ENCODE measurements around the gene MBD4. TPM values are rescaled to one million over a fixed set of nuclear protein-coding genes. Genes with fewer than 3 reads are reported as not detected.

The MBD4 gene
- polyA plus RNA-seq, 3 donors, result 25.6 to 31.5 (median 30.1) TPM

- Histone ChIP-seq H3K4me3 (replicated peaks in 1 of 3; ENCODE audit: low read depth in 2 of 3, low read length in 3 of 3) (no peak overlapping the region), H3K4me2 (replicated peaks; ENCODE audit: extremely low read depth, low read length, poor library complexity, severe bottlenecking) (no peak overlapping the region), H3K4me1 (ENCODE audit: control insufficient read depth in 1 of 2, insufficient read depth in 2 of 2, low read length in 2 of 2) (peaks cover 35 to 51% of the 10 kb centered on the region in 2 donors), H3K36me3 (replicated peaks in 1 of 2; ENCODE audit: control insufficient read depth in 1 of 2, insufficient read depth in 2 of 2, low read length in 2 of 2) (peaks cover 71 to 78% of the 10 kb centered on the region in 2 donors), H4K20me1 (ENCODE audit: insufficient read depth, low read length) (peaks cover 60% of the 10 kb centered on the region), H3K9ac (ENCODE audit: insufficient read depth, low read length, poor library complexity, severe bottlenecking) (no peak overlapping the region), H3K9me3 (replicated peaks in 1 of 2; ENCODE audit: control insufficient read depth in 1 of 2, insufficient read depth in 1 of 2, low read length in 2 of 2) (no peaks in the 10 kb centered on the region), H3K27ac (ENCODE audit: low read depth in 1 of 2, low read length in 2 of 2) (peak overlapping the region in 1 of 2 donors; percentile 10), H3K79me2 (ENCODE audit: insufficient read depth, low read length) (peaks cover 70% of the 10 kb centered on the region), H2AFZ (ENCODE audit: insufficient read depth, low read depth, low read length, poor library complexity, severe bottlenecking) (no peak overlapping the region), H3K27me3 (ENCODE audit: control insufficient read depth in 2 of 2, insufficient read depth in 2 of 2, low read length in 2 of 2) (no peaks in the 10 kb centered on the region)
- H3K4me3 Mint-ChIP-seq, result no peak overlapping the region
- intact Hi-C loops (cut with micrococcal nuclease), result loop anchor here in 1 of 2 donors (5.0 kb wide), 1 partner anchor 33 kb away; no protein-coding TSS in a partner anchor
- TF ChIP-seq CTCF (IDR thresholded peaks at IDR 0.05), result no peak
- H3K4me1 Mint-ChIP-seq, result peaks cover 45% of the 10 kb centered on the region
- WGBS (ENCODE audit: insufficient coverage), result no CpG with 5 or more reads among the region's 1 CpG
- H3K36me3 Mint-ChIP-seq, result peaks cover 65 to 83% of the 10 kb centered on the region in 2 donors
- H3K27me3 Mint-ChIP-seq (ENCODE audit: low read depth in 3 of 3), result peaks cover 0 to 2% (median 0%) of the 10 kb centered on the region in 3 donors
- H3K27ac Mint-ChIP-seq, result peak overlapping the region in 2 of 7 donors; percentile 21 to 37
- no peak for DNase-seq
- no peaks in the 10 kb centered on the region for H3K9me3 Mint-ChIP-seq
Observed at GRCh38 chr3:129435367-129435766, 4.4 kb downstream of the MBD4 start.

- no peak for TF ChIP-seq CTCF (IDR thresholded peaks at IDR 0.05)
- Histone ChIP-seq H3K27ac (ENCODE audit: low read depth in 1 of 2, low read length in 2 of 2) (no peak overlapping the region), H4K20me1 (ENCODE audit: insufficient read depth, low read length) (peaks cover 60% of the 10 kb centered on the region), H3K36me3 (replicated peaks in 1 of 2; ENCODE audit: control insufficient read depth in 1 of 2, insufficient read depth in 2 of 2, low read length in 2 of 2) (peaks cover 75 to 89% of the 10 kb centered on the region in 2 donors), H3K9ac (ENCODE audit: insufficient read depth, low read length, poor library complexity, severe bottlenecking) (no peak overlapping the region), H3K4me1 (ENCODE audit: control insufficient read depth in 1 of 2, insufficient read depth in 2 of 2, low read length in 2 of 2) (peaks cover 34 to 46% of the 10 kb centered on the region in 2 donors), H3K27me3 (ENCODE audit: control insufficient read depth in 2 of 2, insufficient read depth in 2 of 2, low read length in 2 of 2) (no peaks in the 10 kb centered on the region), H3K4me2 (replicated peaks; ENCODE audit: extremely low read depth, low read length, poor library complexity, severe bottlenecking) (no peak overlapping the region), H3K4me3 (replicated peaks in 1 of 3; ENCODE audit: low read depth in 2 of 3, low read length in 3 of 3) (no peak overlapping the region), H3K79me2 (ENCODE audit: insufficient read depth, low read length) (peaks cover 64% of the 10 kb centered on the region), H3K9me3 (replicated peaks in 1 of 2; ENCODE audit: control insufficient read depth in 1 of 2, insufficient read depth in 1 of 2, low read length in 2 of 2) (no peaks in the 10 kb centered on the region), H2AFZ (ENCODE audit: insufficient read depth, low read depth, low read length, poor library complexity, severe bottlenecking) (no peak overlapping the region)
- peaks cover 45% of the 10 kb centered on the region for H3K4me1 Mint-ChIP-seq
- no peak overlapping the region for H3K27ac Mint-ChIP-seq
- no peaks in the 10 kb centered on the region for H3K27me3 Mint-ChIP-seq (ENCODE audit: low read depth in 3 of 3)
- WGBS (ENCODE audit: insufficient coverage), result no CpG with 5 or more reads among the region's 1 CpG
- intact Hi-C loops (cut with micrococcal nuclease), result no loop called here
- no peak overlapping the region for H3K4me3 Mint-ChIP-seq
- no peaks in the 10 kb centered on the region for H3K9me3 Mint-ChIP-seq
- no peak for DNase-seq
- H3K36me3 Mint-ChIP-seq, result peaks cover 69 to 88% of the 10 kb centered on the region in 2 donors
Observed at GRCh38 chr3:129434140-129434539, 5.6 kb downstream of the MBD4 start.

Data from CD14-positive monocyte (primary cell).